GM12878 (cell line): Measurements from ENCODE around the gene ACSF3. TPM values are rescaled to one million over a fixed set of nuclear protein-coding genes. Genes with fewer than 3 reads are reported as not detected.

Experiments used
- ATAC-seq: fragments of 200-7000 bp; cut with Tn5 transposase; 3 replicates; pipeline ENCODE4 v1.9.1; 2020; ENCODE audit warnings: mild to moderate bottlenecking, moderate library complexity
- BruUV-seq: library from RNA; stranded (reverse); fragments of 400-500 nt; replicated peaks from 2 replicates; lab custom pipeline; 2021; lab: Mats Ljungman, UMichigan
- CTCF ChIA-PET: fragments of 300-600 bp; sonication (Branson Sonifier 250); formaldehyde crosslinking; extraction: SDS; loops from one replicate; lab custom pipeline; 2021; ENCODE audit warnings: inconsistent platforms; lab: Yijun Ruan, JAX
- POLR2A ChIA-PET: fragments of 350-600 bp; formaldehyde crosslinking; extraction: SDS; loops from one replicate; lab custom pipeline; 2021; ENCODE audit warnings: inconsistent platforms; lab: Charles Lee
- RAD21 ChIA-PET: fragments of 300-600 bp; sonication (Branson Sonifier 250); formaldehyde crosslinking; loops from one replicate; lab custom pipeline; 2023; ENCODE audit warnings: antibody characterized with exemption; ENCODE audit not compliant: unreplicated experiment; lab: Charles Lee
- SMC1A ChIA-PET: fragments of 300-600 bp; sonication (Branson Sonifier 250); formaldehyde crosslinking; loops from one replicate; lab custom pipeline; 2023; ENCODE audit not compliant: unreplicated experiment, uncharacterized antibody; lab: Charles Lee
- DNase-seq: peaks from one replicate; pipeline ENCODE4 v3.0.0-alpha.2; 2011; ENCODE audit warnings: low read depth, low spot score
- FAIRE-seq: peaks from 3 replicates; lab custom pipeline; 2011; peaks lifted over from hg19 to GRCh38; lab: Jason Lieb, UNC
- H2AFZ ChIP-seq: 2 replicates; pipeline ENCODE4 v1.6.0; 2011; ENCODE audit warnings: low read depth, low read length, control low read depth; ENCODE audit not compliant: control insufficient read depth
- H3K27ac ChIP-seq: 2 replicates; pipeline ENCODE4 v1.5.1; 2011; ENCODE audit warnings: control low read depth; ENCODE audit not compliant: control insufficient read depth, insufficient read depth
- H3K27me3 ChIP-seq, 2 experiments: replicated peaks in 1 of 2; 2 replicates each; pipeline versions ENCODE4 v1.6.0 to v1.6.1; 2011; ENCODE audit warnings: low read length in 1 of 2; ENCODE audit not compliant: control insufficient read depth in 2 of 2, insufficient read depth in 2 of 2
- H3K36me3 ChIP-seq, 2 experiments: 2 replicates each; pipeline ENCODE4 v1.5.1; 2011; ENCODE audit warnings: low read length in 1 of 2; ENCODE audit not compliant: control insufficient read depth in 2 of 2, insufficient read depth in 2 of 2
- H3K4me1 ChIP-seq: 2 replicates; pipeline ENCODE4 v1.6.1; 2011; ENCODE audit warnings: mild to moderate bottlenecking, low read length, moderate library complexity, mixed read lengths; ENCODE audit not compliant: control insufficient read depth, insufficient read depth
- H3K4me2 ChIP-seq: 2 replicates; pipeline ENCODE4 v1.6.0; 2011; ENCODE audit warnings: control low read depth; ENCODE audit not compliant: control insufficient read depth, insufficient read depth
- H3K4me3 ChIP-seq: fragments of 200-600 bp; sonication (generic); 2 replicates; pipeline ENCODE4 v1.5.1; 2016
- H3K79me2 ChIP-seq: 2 replicates; pipeline ENCODE4 v1.6.0; 2011; ENCODE audit warnings: low read length; ENCODE audit not compliant: control insufficient read depth, insufficient read depth
- H3K9ac ChIP-seq: 2 replicates; pipeline ENCODE4 v1.8.0; 2011; ENCODE audit warnings: low read length, control low read depth, mixed read lengths; ENCODE audit not compliant: control insufficient read depth, insufficient read depth
- H3K9me3 ChIP-seq: replicated peaks from 3 replicates; pipeline ENCODE4 v1.5.1; 2011; ENCODE audit warnings: mild to moderate bottlenecking, low read length; ENCODE audit not compliant: control insufficient read depth, insufficient read depth
- H4K20me1 ChIP-seq: 2 replicates; pipeline ENCODE4 v1.6.0; 2011; ENCODE audit not compliant: control insufficient read depth, insufficient read depth
- BHLHE40 ChIP-seq, 2 experiments: fragments of 450-650 bp in 1 of 2; IDR thresholded peaks; 2 replicates each; pipeline ENCODE4 v1.6.1; 2011 to 2017; ENCODE audit warnings: low read depth in 2 of 2, borderline replicate concordance in 1 of 2, improper control_type of control experiment in 1 of 2, low read length in 1 of 2, mild to moderate bottlenecking in 1 of 2
- E2F8 ChIP-seq: fragments of 450-650 bp; IDR thresholded peaks from 2 replicates; pipeline ENCODE4 v1.6.1; 2018; ENCODE audit warnings: mild to moderate bottlenecking, low read depth, moderate library complexity; ENCODE audit not compliant: partially characterized antibody
- GABPA ChIP-seq: IDR thresholded peaks from 2 replicates; pipeline ENCODE4 v1.6.1; 2014; ENCODE audit warnings: antibody characterized with exemption, low read depth, mild to moderate bottlenecking, inconsistent platforms
- NR2C1 ChIP-seq: fragments of 450-650 bp; IDR thresholded peaks from 2 replicates; pipeline ENCODE4 v1.6.1; 2017; ENCODE audit warnings: antibody characterized with exemption, mild to moderate bottlenecking, moderate library complexity
- POLR2A ChIP-seq: IDR thresholded peaks from 2 replicates; pipeline ENCODE4 v1.6.1; 2011; ENCODE audit warnings: low read depth, mild to moderate bottlenecking, low read length
- SIX5 ChIP-seq: IDR thresholded peaks from 2 replicates; pipeline ENCODE4 v1.6.1; 2011; ENCODE audit warnings: mild to moderate bottlenecking, low read depth, low read length, moderate library complexity; ENCODE audit not compliant: severe bottlenecking
- TCF3 ChIP-seq: IDR thresholded peaks from 2 replicates; pipeline ENCODE4 v1.6.1; 2012; ENCODE audit warnings: low read depth, mild to moderate bottlenecking, low read length, borderline replicate concordance; ENCODE audit not compliant: insufficient read depth
- ZNF687 ChIP-seq: fragments of 450-650 bp; IDR thresholded peaks from 2 replicates; pipeline ENCODE4 v1.6.1; 2017; ENCODE audit warnings: mild to moderate bottlenecking, moderate library complexity
- ZSCAN29 ChIP-seq: fragments of 450-650 bp; IDR thresholded peaks from 2 replicates; pipeline ENCODE4 v1.6.1; 2017; ENCODE audit warnings: mild to moderate bottlenecking, moderate library complexity
- WGBS: methylation state at CpG from one replicate; pipeline ENCODE4 v1.1.6; 2016; ENCODE audit warnings: low lambda C conversion rate; ENCODE audit not compliant: insufficient replicate concordance, insufficient coverage; ENCODE audit errors: missing lambda C conversion rate; 5-methylcytosine and 5-hydroxymethylcytosine counted together
- in situ Hi-C: fragments of 300-500 bp; cut with MboI; formaldehyde crosslinking; loops from 9 replicates; pipeline ENCODE4 v1.14.3; 2018; ENCODE audit warnings: mixed read lengths
- intact Hi-C: fragments of 100-400 bp; cut with micrococcal nuclease; formaldehyde crosslinking; loops from one replicate; pipeline ENCODE4 v1.14.2; 2022; ENCODE audit not compliant: unreplicated experiment
- polyA plus RNA-seq, 11 experiments: library from polyadenylated mRNA; depleted of rRNA in 4 of 11; unstranded in 6 of 11; stranded (reverse) in 5 of 11; fragments of >200 nt; fragmentation: Nextera tagmentation in 4 of 11; fragmentation: Illumina TruSeq in 1 of 11; extraction: Ambion mirVana in 4 of 11; extraction: Trizol in 1 of 11; gene quantifications; 1 replicate in 1 of 11; 2 replicates in 10 of 11; pipeline versions ENCODE4 v1.2.1 to v1.2.3, GENCODE V29; 2011 to 2016; ENCODE audit warnings: inconsistent platforms in 2 of 11, missing spikeins in 2 of 11, low read depth in 1 of 11
- total RNA-seq, 4 experiments: library from RNA; depleted of rRNA in 3 of 4; stranded (reverse); fragments of >200 nt in 3 of 4; fragmentation: Illumina TruSeq in 1 of 4; extraction: Trizol in 1 of 4; gene quantifications; 2 replicates each; pipeline versions ENCODE4 v1.2.1 to v1.2.3, GENCODE V29; 2013 to 2021

Gene ACSF3
- total and polyA plus RNA-seq, 10 of the 15 experiments (the other 5 are each of a cell fraction or from before 2014, with no cell fraction given) = 1.0 to 44.4 (median 25.8) TPM

- Histone ChIP-seq H3K9me3 (no peaks in the 10 kb centered on the region), H3K27ac (no peak overlapping the region), H3K36me3 (peaks cover 20 to 39% of the 10 kb centered on the region in 2 experiments; a peak in 3 of 4 replicates), H3K27me3 (no peaks in the 10 kb centered on the region), H3K4me1 (peaks cover 10% of the 10 kb centered on the region), H4K20me1 (no peaks in the 10 kb centered on the region), H3K79me2 (peaks cover 11% of the 10 kb centered on the region), H3K9ac (no peak overlapping the region), H3K4me3 (no peak overlapping the region), H2AFZ (no peak overlapping the region), H3K4me2 (no peak overlapping the region)
- in situ Hi-C loops (no loop called here), intact Hi-C loops (no loop called here)
- WGBS = 89% methylated on average over 16 of the region's 16 CpGs
- no peak for TF ChIP-seq BHLHE40 (IDR thresholded peaks at IDR 0.05; ENCODE audit: borderline replicate concordance in 1 of 2, low read depth in 2 of 2, low read length in 1 of 2)
- TF ChIP-seq POLR2A = peak; percentile 26; the same call in 1 of the 2 replicates
- ChIA-PET RAD21 (no interaction called here), CTCF (no interaction called here), POLR2A (interaction anchor here (1.8 kb wide), 1 partner anchor 135 kb away, joined by 4 read pairs; no protein-coding TSS in a partner anchor), SMC1A (interaction anchor here (0.9 kb wide), 1 partner anchor 226 kb away, joined by 3 read pairs; no protein-coding TSS in a partner anchor)
- DNase-seq (no peak), ATAC-seq (no peak), FAIRE-seq (no peak)
- BruUV-seq = no TSS peak
Observed at GRCh38 chr16:89103781-89104180, 10.1 kb downstream of the ACSF3 start.

GRCh38 chr16:89104303-89104702, 10.7 kb downstream of the ACSF3 start:
- no TSS peak for BruUV-seq
- FAIRE-seq (no peak), DNase-seq (no peak), ATAC-seq (no peak)
- H3K27ac ChIP-seq = no peak overlapping the region
- no peak overlapping the region for H2AFZ ChIP-seq
- ChIA-PET RAD21 (interaction anchor here (1.8 kb wide), 1 partner anchor 132 kb away, joined by 7 read pairs; no protein-coding TSS in a partner anchor), POLR2A (interaction anchor here (1.5 to 1.8 kb wide), 2 partner anchors 9 to 136 kb away, joined by 4 read pairs; no protein-coding TSS in a partner anchor), SMC1A (no interaction called here), CTCF (no interaction called here)
- H3K4me2 ChIP-seq = no peak overlapping the region
- H3K4me1 ChIP-seq = peaks cover 5% of the 10 kb centered on the region; the same call in 1 of the 2 replicates
- H3K79me2 ChIP-seq = peaks cover 7% of the 10 kb centered on the region
- peaks cover 20 to 39% of the 10 kb centered on the region in 2 experiments; a peak in 3 of 4 replicates for H3K36me3 ChIP-seq
- no peak overlapping the region for H3K9ac ChIP-seq
- no peak overlapping the region for H3K4me3 ChIP-seq
- H3K9me3 ChIP-seq = no peaks in the 10 kb centered on the region
- H3K27me3 ChIP-seq = no peaks in the 10 kb centered on the region
- H4K20me1 ChIP-seq = no peaks in the 10 kb centered on the region
- intact Hi-C loops (no loop called here), in situ Hi-C loops (no loop called here)
- 87% methylated on average over 10 of the region's 10 CpGs for WGBS
- TF ChIP-seq GABPA (no peak), E2F8 (no peak), ZSCAN29 (no peak), NR2C1 (no peak), TCF3 (no peak), SIX5 (no peak), ZNF687 (no peak)
